Motor neuron (in vitro differentiated cells): ENCODE measurements around the gene HOXD4. TPM values are rescaled to one million over a fixed set of nuclear protein-coding genes. Genes with fewer than 3 reads are reported as not detected.

Experiments used
- ATAC-seq, 8 experiments: fragments of 200-7000 bp; cut with Tn5 transposase; replicated peaks in 6 of 8; 2 replicates each; pipeline ENCODE4 v1.8.0; 2021; ENCODE audit warnings: mild to moderate bottlenecking in 8 of 8, moderate library complexity in 8 of 8
- H3K27ac ChIP-seq, 2 donors: fragments of 250-450 bp; sonication (Bioruptor Pico); 2 replicates each; pipeline ENCODE4 v1.9.0; 2021; ENCODE audit warnings: antibody characterized with exemption in 2 of 2, mild to moderate bottlenecking in 2 of 2, moderate library complexity in 1 of 2
- H3K4me1 ChIP-seq, 2 donors: fragments of 250-450 bp; sonication (Bioruptor Pico); replicated peaks in 1 of 2; 2 replicates each; pipeline ENCODE4 v1.6.1; 2021; ENCODE audit warnings: antibody characterized with exemption in 2 of 2, mild to moderate bottlenecking in 2 of 2, moderate library complexity in 1 of 2
- H3K4me3 ChIP-seq, 5 donors: fragments of 250-450 bp; sonication (Bioruptor Pico); 2 replicates each; pipeline ENCODE4 v1.9.0; 2021; ENCODE audit warnings: antibody characterized with exemption in 5 of 5, mild to moderate bottlenecking in 5 of 5, moderate library complexity in 4 of 5
- WGBS, 10 experiments: fragments of 450-650 bp; shearing (Covaris generic); methylation state at CpG; one replicate each; pipeline ENCODE4 v1.0.0; 2022; 5-methylcytosine and 5-hydroxymethylcytosine counted together
- in situ Hi-C, 9 experiments: fragments of 400-800 bp; cut with MboI; loops; one replicate each; pipeline ENCODE4 v1.15.0; 2021; ENCODE audit warnings: low sequenced_read_pairs in 9 of 9, low pct_unique_long_range_greater_than_20kb in 2 of 9; ENCODE audit not compliant: unreplicated experiment in 9 of 9
- total RNA-seq, 8 experiments: library from RNA; unstranded; fragments of 300-600 nt; gene quantifications; 2 replicates each; pipeline versions ENCODE4 v1.2.3 to v1.2.4, GENCODE V29; 2022

The HOXD4 gene
- 10 to 100 TPM in 7 of 8 experiments, 1 to 10 TPM in 1; 6.6 to 51.2 (median 20.2) TPM for total RNA-seq

- in situ Hi-C loops, result no loop called here
- H3K27ac ChIP-seq, result peak within 1 kb of the TSS; percentile 52 to 85
- peak in 7 of 8 experiments; percentile 26 to 60 (median 46) for ATAC-seq
- peaks cover 67 to 93% of the 10 kb centered on the region in 2 donors for H3K4me1 ChIP-seq
- peak within 1 kb of the TSS; percentile 26 to 41 (median 39) for H3K4me3 ChIP-seq
- 0 to 90% (median 4%) methylated on average over 1 to 10 of the region's 55 CpGs; no CpG with 5 or more reads in 3 of the 10 experiments for WGBS, 10 experiments
Measured at GRCh38 chr2:176151442-176152287, at the start of gene HOXD4. HOXD4 (plus strand) TSS chr2:176151550; CDS start chr2:176151634, 84 bp downstream.

- H3K4me3 ChIP-seq, result no peak overlapping the region
- in situ Hi-C loops, result loop anchor here in 3 of 9 experiments (25.0 kb wide), 3 partner anchors 710 to 1660 kb away; no protein-coding TSS in a partner anchor
- peaks cover 0 to 25% of the 10 kb centered on the region in 2 donors for H3K4me1 ChIP-seq
- 10 to 95% (median 16%) methylated on average over 1 to 3 of the region's 5 CpGs; no CpG with 5 or more reads in 4 of the 10 experiments for WGBS, 10 experiments
- ATAC-seq, result no peak
- no peak overlapping the region for H3K27ac ChIP-seq
Measured at GRCh38 chr2:176101842-176102241, 49.5 kb upstream of the HOXD4 start.

DNA sequence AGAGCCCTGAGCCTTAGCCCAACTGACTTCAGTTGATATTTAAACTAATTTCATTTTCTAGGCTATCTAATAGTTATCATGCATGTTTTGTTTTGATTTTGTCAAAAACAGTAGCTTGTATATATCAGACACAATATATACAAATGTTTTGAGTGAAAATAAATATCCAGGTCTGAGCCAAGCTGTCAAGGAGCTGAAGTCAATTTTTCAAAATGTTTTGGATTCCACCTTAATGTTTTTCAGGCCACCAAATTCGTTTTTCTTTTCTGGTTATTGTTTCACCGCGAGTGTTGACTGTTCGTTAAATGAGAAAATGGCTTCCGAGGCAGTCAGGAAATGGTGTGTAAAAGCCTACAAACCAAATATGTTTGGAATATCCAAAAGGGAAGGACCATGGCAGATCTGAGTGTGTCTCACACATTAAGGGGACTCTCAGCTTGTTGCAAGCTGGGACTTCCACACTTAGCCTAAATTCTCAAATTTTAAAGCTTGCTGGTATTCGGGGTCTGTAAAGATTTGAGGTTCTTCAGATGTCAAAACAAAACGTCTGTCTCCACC, 49.0 kb upstream of the HOXD4 start:
- H3K4me3 ChIP-seq, result no peak overlapping the region
- 10 to 91% (median 32%) methylated on average over 4 to 7 of the region's 7 CpGs; no CpG with 5 or more reads in 1 of the 10 experiments for WGBS, 10 experiments
- H3K4me1 ChIP-seq, result peaks cover 0 to 30% of the 10 kb centered on the region in 2 donors
- no peak for ATAC-seq
- in situ Hi-C loops, result loop anchor here in 3 of 9 experiments (25.0 kb wide), 3 partner anchors 710 to 1660 kb away; no protein-coding TSS in a partner anchor
- H3K27ac ChIP-seq, result no peak overlapping the region

- no peak overlapping the region for H3K27ac ChIP-seq
- peaks cover 0 to 30% of the 10 kb centered on the region in 2 donors for H3K4me1 ChIP-seq
- no peak for ATAC-seq
- H3K4me3 ChIP-seq, result no peak overlapping the region
- in situ Hi-C loops, result loop anchor here in 3 of 9 experiments (25.0 kb wide), 3 partner anchors 709 to 1659 kb away; no protein-coding TSS in a partner anchor
- WGBS, 10 experiments, result 0 to 82% (median 19%) methylated on average over 1 to 6 of the region's 7 CpGs; no CpG with 5 or more reads in 1 of the 10 experiments
Measured at GRCh38 chr2:176103194-176103593, 48.2 kb upstream of the HOXD4 start.

DNA sequence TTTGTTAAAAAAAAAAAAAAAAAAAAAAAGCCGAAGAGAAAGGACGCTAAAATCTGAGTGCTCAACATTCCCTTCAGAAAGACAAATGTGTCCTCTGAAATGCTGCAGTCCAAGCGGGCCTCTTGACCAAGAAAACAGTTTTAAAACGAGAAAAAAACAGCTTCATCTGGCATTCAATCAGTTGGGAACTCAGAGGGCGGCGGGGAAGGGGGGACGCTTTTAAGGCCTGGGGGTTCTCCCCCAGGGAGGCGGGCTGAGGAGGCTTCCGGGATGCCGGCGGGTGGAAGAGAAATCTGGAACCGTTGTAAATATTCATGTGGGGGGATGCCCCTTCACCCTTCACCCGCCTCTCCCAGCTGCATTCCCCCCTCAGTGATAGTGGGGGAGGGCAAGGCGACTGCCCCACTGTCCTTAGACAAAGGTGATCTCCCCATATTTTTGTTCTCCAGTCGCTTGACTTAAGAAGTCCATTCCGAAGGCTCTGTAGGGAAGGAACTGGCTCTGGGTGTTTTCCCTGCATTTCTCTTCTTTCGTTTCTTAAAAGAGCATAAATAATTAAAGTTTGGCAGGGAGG, 47.5 kb upstream of the HOXD4 start:
- H3K4me1 ChIP-seq, result peaks cover 0 to 23% of the 10 kb centered on the region in 2 donors
- peak in 1 of 8 experiments; percentile 6 for ATAC-seq
- no peak overlapping the region for H3K27ac ChIP-seq
- in situ Hi-C loops, result loop anchor here in 3 of 9 experiments (25.0 kb wide), 3 partner anchors 708 to 1658 kb away; no protein-coding TSS in a partner anchor
- H3K4me3 ChIP-seq, result no peak overlapping the region
- WGBS, 10 experiments, result 0 to 49% (median 0%) methylated on average over 1 to 8 of the region's 17 CpGs

DNA sequence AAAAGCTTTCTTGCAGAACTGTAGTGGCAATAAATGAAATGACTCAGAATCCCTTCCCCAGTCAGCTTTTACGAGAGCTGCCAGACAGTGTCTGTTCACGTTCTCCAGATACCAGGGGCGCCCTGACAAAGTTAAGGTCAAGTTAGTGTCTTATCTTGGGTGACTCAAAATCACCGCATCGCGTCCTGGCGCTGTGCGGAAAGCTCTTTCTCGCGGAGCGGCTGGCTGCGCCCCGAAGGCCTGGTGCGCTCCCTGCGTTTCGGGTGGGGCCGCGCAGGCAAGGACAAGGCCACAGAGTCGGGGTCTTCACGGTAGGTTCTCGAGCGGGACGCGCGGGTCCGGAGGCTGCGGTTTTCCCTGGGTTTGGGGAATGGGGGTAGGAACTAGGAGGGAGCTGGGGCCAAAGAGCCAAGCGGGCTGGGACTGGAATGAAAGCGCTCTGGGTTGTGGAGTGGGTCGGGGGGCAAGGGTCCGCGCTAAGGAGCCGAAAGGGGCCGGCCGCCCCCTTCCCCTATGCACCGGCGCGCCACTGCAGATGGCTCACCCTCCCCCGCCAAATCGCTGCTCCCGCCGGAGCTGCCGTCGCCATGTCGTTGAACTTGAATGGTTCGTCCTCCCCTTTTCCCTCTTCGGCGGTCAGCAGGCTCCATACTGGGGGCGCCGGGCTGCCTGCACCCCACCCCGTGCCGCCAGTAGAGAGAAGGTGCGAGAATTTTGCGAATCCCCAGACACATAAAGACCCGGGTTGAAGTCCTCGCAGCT, 46.9 kb upstream of the HOXD4 start:
- 0 to 8% (median 3%) methylated on average over 2 to 14 of the region's 56 CpGs; no CpG with 5 or more reads in 1 of the 10 experiments for WGBS, 10 experiments
- in situ Hi-C loops, result loop anchor here in 3 of 9 experiments (25.0 kb wide), 3 partner anchors 708 to 1658 kb away; no protein-coding TSS in a partner anchor
- no peak overlapping the region for H3K27ac ChIP-seq
- H3K4me1 ChIP-seq, result peaks cover 0 to 27% of the 10 kb centered on the region in 2 donors
- no peak overlapping the region for H3K4me3 ChIP-seq
- ATAC-seq, result peak in 2 of 8 experiments; percentile 5 to 35

GRCh38 chr2:176105078-176105729, 46.1 kb upstream of the HOXD4 start:
- 0 to 87% (median 20%) methylated on average over 1 to 3 of the region's 25 CpGs; no CpG with 5 or more reads in 6 of the 10 experiments for WGBS, 10 experiments
- ATAC-seq, result peak in 1 of 8 experiments; percentile 10
- Histone ChIP-seq H3K27ac (no peak overlapping the region), H3K4me1 (peaks cover 0 to 24% of the 10 kb centered on the region in 2 donors), H3K4me3 (no peak overlapping the region)
- in situ Hi-C loops, result loop anchor here in 3 of 9 experiments (25.0 kb wide), 3 partner anchors 707 to 1657 kb away; no protein-coding TSS in a partner anchor

DNA sequence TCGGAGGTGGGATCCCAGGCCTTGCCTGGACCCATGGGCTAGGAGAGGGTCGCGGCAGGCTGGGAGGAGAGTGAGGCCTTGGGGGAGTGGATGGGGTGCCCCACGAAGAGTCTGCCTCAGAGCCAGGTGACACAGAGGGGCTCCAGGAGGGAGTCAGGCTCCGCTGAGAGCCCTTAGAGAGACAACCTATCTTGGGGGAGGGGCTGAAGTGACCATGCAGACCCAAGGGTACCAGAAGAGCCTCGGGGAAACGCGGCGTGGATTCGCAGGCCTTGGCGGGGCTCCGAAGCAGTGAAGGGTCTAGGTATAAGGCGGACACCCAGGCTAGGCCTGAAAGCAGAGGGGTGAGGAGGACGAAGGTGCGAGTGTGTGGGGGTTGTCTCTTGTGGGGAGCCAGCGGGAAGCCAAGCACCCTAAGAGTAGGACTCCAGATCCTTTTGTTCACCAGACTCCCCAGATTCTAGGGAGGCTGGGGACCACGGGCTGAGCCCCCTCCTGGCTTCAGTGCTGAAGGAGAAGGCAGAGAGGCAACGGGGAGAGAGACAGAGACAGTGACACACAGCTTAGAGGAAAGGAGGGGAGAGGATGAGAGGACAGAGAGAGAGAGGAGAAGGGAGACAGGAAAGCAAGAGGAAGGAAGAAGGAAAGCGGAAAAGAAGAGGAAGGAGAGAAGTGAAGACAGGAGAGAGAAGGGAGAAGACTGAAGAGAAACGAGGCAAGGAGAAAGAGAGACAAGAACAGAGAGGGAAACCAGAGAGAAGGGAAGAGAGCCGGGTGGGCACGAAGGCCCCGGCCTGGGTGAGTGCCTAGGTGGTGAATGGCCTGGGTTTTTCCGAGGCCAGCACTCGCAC, 45.4 kb upstream of the HOXD4 start:
- ATAC-seq, result peak in 1 of 8 experiments; percentile 2
- no peak overlapping the region for H3K4me3 ChIP-seq
- H3K4me1 ChIP-seq, result peaks cover 0 to 24% of the 10 kb centered on the region in 2 donors
- no peak overlapping the region for H3K27ac ChIP-seq
- in situ Hi-C loops, result loop anchor here in 3 of 9 experiments (25.0 kb wide), 3 partner anchors 706 to 1656 kb away; no protein-coding TSS in a partner anchor
- WGBS, 10 experiments, result 0 to 40% (median 8%) methylated on average over 2 to 15 of the region's 25 CpGs

DNA sequence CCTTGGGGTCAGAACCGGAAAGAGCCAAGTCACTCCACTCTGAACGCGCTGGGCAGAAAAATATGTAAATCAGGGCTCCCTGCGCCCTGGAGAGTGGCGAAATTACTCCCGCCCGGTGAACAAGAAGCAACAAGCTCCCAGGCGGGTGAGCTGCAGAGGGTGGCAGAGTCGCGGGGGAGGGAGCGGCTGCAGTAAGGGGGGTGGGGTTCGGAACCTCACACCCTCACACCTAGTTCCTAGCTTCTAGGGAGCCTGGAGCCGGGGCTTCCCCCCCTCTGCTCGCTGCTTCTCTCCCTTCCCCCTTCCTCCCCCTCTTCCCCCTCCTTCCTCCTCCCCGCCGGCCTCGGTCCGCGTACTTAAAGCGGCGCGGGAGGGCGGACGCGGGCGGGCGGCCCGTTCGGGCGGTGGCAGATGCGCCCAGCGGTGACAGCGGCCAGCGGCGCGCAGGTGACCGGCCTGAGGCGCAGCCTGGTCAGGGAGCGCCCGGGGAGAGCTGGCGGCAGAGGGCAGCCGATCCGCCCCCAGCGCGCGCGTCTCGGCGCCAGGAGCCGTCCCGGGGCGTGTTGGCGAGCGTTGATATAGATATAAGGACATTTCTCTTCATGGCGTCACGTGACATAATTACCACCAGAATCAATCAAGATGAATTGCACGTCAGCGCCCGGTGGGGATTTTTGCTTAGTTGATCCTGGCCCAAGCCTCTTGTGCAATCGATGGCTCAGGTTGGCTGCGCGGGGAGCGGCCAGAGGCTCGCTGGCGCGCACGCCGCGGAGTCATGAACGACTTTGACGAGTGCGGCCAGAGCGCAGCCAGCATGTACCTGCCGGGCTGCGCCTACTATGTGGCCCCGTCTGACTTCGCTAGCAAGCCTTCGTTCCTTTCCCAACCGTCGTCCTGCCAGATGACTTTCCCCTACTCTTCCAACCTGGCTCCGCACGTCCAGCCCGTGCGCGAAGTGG, 44.5 kb upstream of the HOXD4 start, which contains the start of gene HOXD11:
HOXD11 (plus strand) TSS at position 700 of the 959 bp plus-strand sequence; CDS start at position 776, 76 bp downstream.
- ATAC-seq, result peak; percentile 13 to 77 (median 59)
- 0 to 12% (median 4%) methylated on average over 1 to 10 of the region's 85 CpGs; no CpG with 5 or more reads in 2 of the 10 experiments for WGBS, 10 experiments
- Histone ChIP-seq H3K4me3 (peak within 1 kb of the TSS in 4 of 5 donors; percentile 1 to 18 (median 12)), H3K4me1 (peaks cover 0 to 24% of the 10 kb centered on the region in 2 donors), H3K27ac (no peak within 1 kb of the TSS)
- in situ Hi-C loops, result loop anchor here in 3 of 9 experiments (25.0 kb wide), 3 partner anchors 705 to 1655 kb away; no protein-coding TSS in a partner anchor

- in situ Hi-C loops, result loop anchor here in 3 of 9 experiments (25.0 kb wide), 3 partner anchors 705 to 1655 kb away; no protein-coding TSS in a partner anchor
- Histone ChIP-seq H3K4me1 (peaks cover 0 to 24% of the 10 kb centered on the region in 2 donors), H3K4me3 (peak overlapping the region in 3 of 5 donors; percentile 1 to 18 (median 14)), H3K27ac (no peak overlapping the region)
- WGBS, 10 experiments, result no CpG with 5 or more reads among the region's 59 CpGs
- ATAC-seq, result peak in 4 of 8 experiments; percentile 11 to 17 (median 14)
Measured at GRCh38 chr2:176107731-176108181, 43.6 kb upstream of the HOXD4 start.
